ENCODE measurements around the gene PCDHB12.

DNA sequence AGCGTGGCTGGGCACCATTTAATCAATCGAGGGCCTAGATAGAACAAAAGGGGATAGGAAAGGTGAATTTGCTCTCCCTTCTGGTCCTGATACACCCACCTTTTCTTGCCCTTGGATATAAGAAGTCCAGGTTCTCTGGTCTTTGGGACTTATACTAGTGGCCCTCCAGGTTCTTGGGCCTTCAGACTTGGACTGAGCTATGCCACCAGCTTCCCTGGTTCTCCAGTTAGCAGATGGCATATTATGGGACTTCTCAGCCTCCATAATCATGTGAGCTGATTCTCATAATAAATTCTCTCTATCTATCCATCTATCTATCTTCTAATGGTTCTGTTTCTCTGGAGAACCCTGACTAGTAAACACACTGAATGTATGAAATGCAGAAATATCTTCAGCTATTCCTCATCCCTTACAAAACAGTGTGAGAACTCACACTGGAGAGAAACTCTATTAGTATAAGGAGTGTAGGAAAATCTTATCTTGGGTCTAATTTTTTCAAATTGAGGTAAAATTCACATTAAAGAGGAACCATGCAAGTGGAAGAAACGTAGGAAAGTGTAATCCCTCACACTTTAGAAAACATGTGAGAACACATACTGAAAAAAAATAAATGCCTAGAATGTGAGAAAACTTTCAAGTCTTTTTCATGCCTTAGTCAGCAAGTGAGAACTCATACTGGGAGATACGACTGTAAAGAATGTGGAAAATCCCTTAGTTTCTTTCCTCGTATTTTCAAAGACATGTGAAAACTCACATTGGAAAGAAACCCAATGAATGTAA lies 52.1 kb downstream of the PCDHB12 start:
- TF ChIP-seq EP300 (IDR thresholded peaks at IDR 0.05) (no peak), POLR2A (IDR thresholded peaks at IDR 0.05) (no peak)
- TF ChIP-seq, protein P1, sequence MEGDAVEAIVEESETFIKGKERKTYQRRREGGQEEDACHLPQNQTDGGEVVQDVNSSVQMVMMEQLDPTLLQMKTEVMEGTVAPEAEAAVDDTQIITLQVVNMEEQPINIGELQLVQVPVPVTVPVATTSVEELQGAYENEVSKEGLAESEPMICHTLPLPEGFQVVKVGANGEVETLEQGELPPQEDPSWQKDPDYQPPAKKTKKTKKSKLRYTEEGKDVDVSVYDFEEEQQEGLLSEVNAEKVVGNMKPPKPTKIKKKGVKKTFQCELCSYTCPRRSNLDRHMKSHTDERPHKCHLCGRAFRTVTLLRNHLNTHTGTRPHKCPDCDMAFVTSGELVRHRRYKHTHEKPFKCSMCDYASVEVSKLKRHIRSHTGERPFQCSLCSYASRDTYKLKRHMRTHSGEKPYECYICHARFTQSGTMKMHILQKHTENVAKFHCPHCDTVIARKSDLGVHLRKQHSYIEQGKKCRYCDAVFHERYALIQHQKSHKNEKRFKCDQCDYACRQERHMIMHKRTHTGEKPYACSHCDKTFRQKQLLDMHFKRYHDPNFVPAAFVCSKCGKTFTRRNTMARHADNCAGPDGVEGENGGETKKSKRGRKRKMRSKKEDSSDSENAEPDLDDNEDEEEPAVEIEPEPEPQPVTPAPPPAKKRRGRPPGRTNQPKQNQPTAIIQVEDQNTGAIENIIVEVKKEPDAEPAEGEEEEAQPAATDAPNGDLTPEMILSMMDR (IDR thresholded peaks at IDR 0.05) = no peak
